CMK (cell line): Measurements from ENCODE around the gene BNC1.

Source experiments
- DNase-seq: peaks from one replicate; pipeline ENCODE4 v3.0.0-alpha.2; 2010; ENCODE audit warnings: low read depth

The BNC1 gene, protein sequence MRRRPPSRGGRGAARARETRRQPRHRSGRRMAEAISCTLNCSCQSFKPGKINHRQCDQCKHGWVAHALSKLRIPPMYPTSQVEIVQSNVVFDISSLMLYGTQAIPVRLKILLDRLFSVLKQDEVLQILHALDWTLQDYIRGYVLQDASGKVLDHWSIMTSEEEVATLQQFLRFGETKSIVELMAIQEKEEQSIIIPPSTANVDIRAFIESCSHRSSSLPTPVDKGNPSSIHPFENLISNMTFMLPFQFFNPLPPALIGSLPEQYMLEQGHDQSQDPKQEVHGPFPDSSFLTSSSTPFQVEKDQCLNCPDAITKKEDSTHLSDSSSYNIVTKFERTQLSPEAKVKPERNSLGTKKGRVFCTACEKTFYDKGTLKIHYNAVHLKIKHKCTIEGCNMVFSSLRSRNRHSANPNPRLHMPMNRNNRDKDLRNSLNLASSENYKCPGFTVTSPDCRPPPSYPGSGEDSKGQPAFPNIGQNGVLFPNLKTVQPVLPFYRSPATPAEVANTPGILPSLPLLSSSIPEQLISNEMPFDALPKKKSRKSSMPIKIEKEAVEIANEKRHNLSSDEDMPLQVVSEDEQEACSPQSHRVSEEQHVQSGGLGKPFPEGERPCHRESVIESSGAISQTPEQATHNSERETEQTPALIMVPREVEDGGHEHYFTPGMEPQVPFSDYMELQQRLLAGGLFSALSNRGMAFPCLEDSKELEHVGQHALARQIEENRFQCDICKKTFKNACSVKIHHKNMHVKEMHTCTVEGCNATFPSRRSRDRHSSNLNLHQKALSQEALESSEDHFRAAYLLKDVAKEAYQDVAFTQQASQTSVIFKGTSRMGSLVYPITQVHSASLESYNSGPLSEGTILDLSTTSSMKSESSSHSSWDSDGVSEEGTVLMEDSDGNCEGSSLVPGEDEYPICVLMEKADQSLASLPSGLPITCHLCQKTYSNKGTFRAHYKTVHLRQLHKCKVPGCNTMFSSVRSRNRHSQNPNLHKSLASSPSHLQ

GRCh38 chr15:83284559-83285283 lies at the start of gene BNC1:
TSS of gene BNC1 (minus strand) at chr15:83284664. CDS start at chr15:83284628, 36 bp downstream.
- DNase-seq, result no peak

GRCh38 chr15:83327041-83327440 lies 42.6 kb upstream of the BNC1 start:
- no peak for DNase-seq

- no peak for DNase-seq
Observed at GRCh38 chr15:83324799-83325198, 40.3 kb upstream of the BNC1 start.

DNA sequence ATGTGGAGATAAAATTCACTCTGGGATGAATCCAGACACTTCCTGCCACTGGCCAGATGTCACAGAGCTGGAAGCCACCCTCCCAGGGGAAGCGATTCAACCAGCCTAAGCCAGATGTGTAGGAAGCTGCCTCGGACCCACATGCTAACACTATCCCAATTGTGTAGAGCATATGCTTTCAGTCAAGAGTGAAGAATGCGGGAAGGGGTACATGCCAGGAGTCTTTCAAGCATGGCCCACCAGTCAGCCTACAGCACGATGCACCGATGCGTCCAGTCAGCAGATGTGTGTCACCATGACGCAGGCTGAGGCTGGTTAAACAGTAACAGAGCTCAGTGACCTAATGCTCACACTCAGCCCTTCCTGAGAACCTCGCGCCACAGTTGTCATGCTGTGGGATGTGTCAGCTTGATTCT lies 38.8 kb upstream of the BNC1 start:
- DNase-seq, result no peak

- no peak for DNase-seq
Observed at GRCh38 chr15:83322691-83323090, 38.2 kb upstream of the BNC1 start.

DNA sequence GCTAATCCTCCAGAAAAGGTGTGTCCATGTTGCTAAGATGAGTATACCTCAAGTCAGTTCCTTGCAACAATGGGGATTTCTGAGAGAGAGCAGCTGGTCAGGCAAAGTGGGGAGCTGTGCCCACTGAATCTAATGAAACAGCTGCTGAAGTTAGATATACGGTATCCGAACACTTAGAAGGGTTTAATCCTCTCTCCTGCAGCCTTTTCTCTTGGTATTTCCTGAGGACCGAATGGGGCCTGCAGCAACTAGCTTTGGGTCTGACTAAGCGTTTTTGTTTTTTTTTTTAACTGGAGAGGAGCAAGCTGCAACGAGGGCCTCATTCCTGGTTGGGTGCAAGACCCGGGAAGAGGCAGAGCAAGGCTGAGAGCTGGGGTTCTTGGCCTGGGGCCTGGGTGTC lies 37.6 kb upstream of the BNC1 start:
- no peak for DNase-seq

- DNase-seq, result no peak
Observed at GRCh38 chr15:83320844-83321243, 36.4 kb upstream of the BNC1 start.

DNA sequence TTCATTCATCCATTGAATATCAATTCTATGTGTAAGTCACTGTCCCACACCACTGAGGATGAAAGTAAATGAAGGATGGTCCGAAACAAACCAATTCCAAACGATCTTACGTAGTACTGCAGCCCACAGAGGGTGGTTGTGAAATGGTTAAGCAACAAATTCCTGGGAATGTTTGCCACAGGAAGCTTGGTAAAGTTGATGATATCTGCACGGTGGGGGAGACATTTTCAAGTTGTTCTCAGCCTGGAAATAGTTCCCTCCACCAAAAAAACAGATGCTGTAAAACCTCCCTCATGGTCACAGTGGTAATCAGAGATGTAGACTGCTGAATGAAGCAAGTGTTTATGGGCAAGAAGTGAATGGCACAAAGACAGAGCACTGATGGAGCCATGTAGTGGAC lies 35.9 kb upstream of the BNC1 start:
- DNase-seq, result no peak

- no peak for DNase-seq
Observed at GRCh38 chr15:83319771-83320170, 35.3 kb upstream of the BNC1 start.

DNA sequence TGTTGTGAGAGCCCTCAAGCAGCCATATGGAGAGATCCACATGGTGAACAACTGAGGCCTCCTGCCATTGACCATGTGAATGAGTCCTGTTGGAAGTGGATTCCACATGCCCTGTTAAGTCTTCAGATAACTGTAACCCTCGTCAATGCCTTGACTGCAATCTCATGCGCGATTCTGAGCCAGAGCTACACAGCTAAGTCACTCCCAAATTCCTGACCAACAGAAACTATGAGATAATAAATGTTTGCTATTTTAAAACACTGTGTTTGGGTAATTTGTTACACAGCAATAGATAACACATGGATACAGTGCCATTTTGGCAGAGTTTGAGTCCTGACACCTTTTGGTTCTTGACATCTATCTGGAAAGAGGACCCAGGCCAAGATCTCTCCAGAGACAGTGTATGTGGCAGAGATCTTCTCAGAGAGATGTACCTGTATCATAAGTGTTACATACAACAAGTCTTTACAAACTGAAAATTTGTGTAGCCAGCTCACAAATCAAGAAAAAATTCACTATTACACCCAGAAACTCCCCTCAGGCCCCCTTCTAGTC lies 34.5 kb upstream of the BNC1 start:
- DNase-seq, result no peak

DNA sequence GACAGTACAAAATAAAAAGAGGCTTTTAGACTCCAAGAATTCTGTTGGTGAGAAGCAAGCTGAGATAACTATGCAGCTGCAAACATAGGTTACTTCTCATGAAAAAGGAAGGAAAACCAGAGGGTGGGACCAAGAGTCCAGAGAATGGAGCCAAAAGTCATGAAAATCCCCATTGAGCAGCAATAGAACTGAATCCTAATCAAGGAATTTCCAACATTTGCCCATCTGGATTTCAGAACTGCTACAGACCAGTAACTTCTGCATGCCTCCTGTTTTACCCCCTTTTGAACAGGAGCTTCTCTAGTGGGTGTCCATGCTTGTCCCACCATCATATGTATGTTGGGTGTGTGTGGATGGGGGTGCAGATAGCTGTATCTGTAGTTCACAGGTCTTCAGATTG lies 33.6 kb upstream of the BNC1 start:
- no peak for DNase-seq

DNA sequence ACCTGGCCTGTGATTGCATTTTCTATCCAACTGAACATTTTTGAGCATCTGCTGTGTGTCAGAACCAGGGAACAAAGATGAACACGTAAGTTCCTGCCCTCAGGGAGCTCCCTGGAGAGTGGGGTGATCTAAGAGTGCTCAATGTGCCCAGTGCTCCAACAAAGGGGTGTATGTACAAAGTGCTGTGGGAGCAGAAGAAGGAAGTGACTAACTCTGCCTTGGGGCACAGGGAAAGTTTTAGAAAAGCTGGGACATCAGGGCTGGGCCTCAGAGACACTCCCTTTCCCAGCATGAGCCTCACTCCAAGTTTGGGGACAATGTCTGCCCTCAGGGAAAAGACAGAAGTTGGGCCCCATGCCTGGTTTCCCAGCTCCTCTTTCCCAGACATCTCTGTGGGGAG lies 27.6 kb upstream of the BNC1 start:
- no peak for DNase-seq

DNA sequence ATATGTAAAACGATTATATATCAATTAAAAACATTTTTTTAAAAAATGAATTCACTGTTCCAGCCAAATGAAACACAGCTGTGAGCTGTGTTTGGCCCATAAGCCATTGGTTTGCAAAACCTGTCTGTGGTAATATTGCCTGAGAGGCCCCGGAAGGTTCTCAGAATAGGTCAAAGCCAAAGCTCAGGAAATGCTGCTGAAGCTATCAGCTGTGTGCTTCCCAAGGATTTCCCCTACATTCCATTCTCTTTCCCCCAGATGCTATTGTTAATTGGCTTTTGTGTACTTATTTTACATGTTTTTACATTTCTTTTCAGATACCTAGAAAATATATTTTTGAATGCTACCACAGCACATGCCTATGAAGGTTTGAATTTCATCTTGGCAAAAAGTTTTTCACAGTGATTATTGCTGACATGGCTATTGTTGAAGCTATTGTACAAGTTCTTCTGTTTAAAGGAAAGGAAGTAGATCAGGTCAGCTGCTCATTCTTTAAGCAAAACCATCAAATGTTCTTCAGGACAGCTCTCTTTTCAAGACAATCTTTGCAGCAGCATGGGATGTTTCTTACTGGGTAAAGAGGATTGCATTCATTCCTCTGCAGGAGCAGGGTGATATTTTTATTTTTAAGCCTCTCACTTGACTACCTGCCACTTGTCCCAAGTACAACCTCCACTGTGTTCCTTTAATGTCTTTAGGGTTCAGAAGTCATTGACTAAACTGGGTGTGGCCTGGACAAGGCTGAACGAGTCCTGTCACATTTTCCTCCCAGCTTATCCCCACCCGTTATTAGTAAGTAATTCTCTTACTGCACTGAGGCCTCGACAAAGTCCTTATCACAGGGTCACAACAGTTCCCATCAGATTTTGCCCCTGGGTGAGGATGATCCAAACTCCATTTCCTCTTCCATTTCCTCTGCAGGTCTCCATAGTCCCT lies 26.3 kb upstream of the BNC1 start:
- DNase-seq, result no peak

DNA sequence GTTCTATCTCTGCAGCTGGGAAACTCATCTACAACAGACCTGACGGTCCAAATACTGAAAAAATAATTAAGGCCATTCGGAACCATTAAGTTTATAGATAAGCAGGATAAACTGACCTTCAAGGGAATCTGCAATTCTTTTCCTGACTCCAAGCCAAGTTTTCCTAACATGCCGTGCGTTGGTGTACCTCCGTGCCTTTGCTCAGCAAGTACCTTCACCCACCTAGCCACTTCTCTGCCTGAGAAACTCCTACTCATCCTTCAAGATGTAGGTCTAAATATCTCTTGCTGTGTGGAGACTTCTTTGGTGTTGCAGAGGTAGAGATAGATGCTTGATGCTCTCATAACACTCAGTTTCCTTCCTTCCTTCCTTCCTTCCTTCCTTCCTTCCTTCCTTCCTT lies 24.2 kb upstream of the BNC1 start:
- DNase-seq, result no peak

DNA sequence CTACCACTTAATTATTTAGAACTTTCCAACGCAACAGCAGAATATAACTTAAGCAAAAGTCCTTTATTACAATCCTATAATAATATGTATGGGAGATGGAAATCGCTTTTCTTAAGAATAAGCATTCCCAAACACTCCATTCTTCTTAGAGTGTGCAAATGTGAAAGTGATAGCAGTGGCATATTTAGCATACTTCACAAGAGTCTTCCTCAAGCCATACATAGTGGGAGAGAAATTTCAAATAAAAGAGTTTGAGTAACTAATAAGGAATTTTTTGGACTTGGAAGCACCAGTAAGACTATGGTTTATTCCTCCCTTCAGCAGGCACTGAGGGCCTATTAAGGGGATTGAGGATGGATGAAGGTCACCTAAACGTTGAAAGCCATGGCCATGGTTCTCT lies 22.1 kb upstream of the BNC1 start:
- DNase-seq, result no peak

DNA sequence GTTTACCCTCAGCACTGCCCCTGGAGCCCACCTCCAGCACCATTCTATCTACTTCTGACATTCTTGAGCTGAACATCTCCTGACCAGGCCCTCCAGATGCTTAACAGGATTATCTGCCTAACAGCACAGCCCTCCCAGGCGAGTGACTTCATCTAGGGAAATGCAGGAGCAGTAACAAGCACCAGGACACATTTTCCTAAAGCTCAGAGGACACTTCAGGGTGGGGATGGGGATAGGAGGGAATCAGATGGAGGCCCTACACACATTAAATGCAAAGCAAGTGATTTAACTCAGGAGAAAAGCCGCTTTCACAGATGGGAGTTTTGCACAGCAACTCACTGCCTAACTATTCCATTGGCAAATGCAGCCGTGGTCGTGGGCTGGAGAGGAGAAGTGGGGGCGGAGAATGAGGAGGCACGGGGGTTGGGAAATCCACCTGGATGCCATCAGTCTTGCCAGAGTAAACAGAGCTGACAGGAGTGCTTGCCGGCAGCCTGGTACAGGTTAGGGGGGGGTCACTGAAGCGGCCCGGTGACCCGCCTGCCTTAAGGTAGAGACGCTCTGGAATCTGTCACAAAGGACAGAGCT lies 21.3 kb upstream of the BNC1 start:
- no peak for DNase-seq

GRCh38 chr15:83304861-83305703 lies 20.6 kb upstream of the BNC1 start:
- no peak for DNase-seq

DNA sequence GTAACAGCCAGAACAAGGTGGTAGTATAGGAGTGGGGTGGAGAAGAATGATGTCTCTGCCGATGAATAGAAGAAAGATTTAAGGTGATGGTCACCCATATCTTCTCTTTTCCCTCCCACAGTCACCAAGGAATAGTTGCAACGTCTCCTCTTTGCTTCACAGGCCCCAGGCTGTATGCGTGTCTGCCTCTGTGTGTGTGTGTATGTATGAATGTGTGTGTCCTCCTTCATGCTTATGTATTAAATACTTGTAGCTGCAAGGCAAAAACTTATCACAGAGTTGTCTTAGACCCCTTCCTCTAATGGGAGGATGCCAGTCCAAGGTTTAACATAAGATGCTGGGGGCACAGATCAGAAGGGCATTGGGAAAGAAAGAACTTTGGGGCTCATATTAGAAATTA lies 19.1 kb upstream of the BNC1 start:
- DNase-seq, result no peak

- DNase-seq, result no peak
Observed at GRCh38 chr15:83300826-83301225, 16.4 kb upstream of the BNC1 start.

- DNase-seq, result no peak
Observed at GRCh38 chr15:83299462-83299861, 15.0 kb upstream of the BNC1 start.
